HG03025 (cell line): Measurements from ENCODE around the gene PLEKHO2.

ENCODE experiments used
- ATAC-seq: cut with Tn5 transposase; IDR thresholded peaks from one replicate; pipeline ENCODE4 v1.9.1; 2021; ENCODE audit warnings: mild to moderate bottlenecking, moderate library complexity; ENCODE audit not compliant: unreplicated experiment, low FRiP score

PLEKHO2 gene

DNA sequence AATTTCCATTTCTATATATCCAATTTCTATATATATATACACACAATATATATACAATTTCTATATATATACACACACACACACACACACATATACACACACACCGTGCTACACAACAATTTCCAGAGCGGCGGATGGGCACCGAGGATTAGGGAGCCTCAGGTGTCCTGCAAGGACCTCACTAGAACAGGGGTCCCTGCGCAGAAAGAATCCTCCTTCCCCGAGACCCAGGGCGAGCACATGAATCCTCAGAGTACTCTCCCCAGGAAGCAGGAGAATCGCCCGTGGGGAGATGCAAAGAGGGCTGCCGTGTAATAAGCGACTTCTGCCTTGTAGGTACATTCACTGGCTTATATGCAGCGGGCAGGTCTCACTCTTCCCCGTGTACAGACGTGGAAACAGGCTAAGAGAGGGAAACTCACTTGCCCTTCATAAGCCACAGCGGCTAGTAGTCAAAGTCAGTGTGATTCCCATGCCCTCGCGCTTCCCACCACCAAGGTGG lies 16.7 kb upstream of the PLEKHO2 start:
- ATAC-seq, result no peak

DNA sequence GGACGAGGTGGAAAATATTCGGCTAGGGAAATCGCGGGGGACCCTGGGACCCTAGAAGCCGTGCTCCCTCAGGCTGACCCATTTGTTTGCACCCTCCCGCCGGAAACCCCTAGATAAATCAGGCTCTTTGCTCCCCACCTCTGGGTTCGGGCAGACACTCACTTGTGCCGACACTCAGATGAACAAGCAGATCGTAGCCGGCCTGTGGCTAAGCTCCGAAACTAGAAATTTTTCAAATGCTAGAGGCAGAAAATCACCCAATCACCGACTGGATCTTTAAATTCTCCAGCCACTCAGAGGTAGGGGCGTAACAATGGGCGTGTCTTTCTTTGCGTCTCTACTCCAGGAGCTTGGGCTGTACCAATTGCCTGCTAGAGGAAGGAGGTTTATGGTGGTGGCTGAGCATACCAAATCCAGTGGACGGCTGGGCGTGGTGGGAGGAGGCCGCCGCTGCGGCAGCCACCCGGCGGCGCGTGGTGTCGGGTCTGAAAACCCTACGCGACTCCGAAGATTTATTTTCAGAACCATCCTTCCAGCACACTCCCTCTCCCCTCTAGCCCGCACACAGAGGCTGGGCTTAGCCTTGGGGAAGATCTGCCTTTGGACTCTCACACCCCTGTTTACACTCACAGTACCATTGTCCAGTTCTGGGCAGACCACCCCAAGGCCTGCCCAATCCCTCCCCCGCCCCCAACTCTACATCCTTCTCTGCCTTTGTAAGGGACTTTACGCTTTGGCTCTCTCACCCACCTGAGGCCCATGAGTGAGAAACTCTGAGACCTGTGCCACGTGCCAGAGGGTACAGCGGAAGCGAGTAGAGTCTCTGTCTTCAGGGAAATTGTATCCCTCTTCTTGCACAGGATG lies 16.1 kb upstream of the PLEKHO2 start, which contains the start of gene PIF1:
Gene PIF1, minus strand, starts transcription at position 217 of the 864 bp plus-strand sequence. CDS start 1,312 bp downstream, outside the sequence.
- peak; percentile 74 for ATAC-seq

DNA sequence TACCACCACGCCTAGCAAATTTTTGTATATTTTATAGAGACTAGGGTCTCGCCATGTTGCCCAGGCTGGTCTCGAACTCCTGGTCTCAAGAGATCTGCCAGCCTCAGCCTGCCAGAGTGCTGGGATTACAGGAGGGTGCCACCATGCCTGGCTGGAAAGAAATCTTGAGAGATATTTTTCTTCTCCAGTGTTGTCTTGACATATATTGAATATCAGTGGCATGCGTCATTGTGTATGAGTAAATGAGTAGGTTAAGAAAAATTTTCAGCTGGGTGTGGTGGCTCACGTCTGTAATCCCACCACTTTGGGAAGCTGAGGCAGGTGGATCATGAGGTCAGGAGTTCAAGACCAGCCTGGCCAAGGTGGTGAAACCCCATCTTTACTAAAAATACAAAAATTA lies 12.7 kb upstream of the PLEKHO2 start:
- ATAC-seq, result no peak

DNA sequence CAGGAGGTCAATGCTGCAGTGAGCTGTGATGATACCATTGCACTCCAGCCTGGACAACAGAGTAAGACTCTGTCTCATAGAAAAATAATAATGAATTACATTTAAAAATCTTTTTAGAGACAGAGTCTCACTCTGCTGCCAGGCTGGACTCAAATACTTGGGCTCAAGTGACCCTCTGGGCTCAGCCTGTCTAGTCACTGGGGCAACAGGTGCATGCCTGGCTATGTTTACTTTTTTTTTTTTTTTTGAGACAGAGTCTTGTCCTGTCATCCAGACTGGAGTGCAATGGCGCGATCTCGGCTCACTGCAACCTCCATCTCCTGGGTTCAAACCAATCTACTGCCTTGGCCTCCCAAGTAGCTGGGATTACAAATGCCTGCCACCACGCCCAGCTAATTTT lies 8.0 kb upstream of the PLEKHO2 start:
- no peak for ATAC-seq

DNA sequence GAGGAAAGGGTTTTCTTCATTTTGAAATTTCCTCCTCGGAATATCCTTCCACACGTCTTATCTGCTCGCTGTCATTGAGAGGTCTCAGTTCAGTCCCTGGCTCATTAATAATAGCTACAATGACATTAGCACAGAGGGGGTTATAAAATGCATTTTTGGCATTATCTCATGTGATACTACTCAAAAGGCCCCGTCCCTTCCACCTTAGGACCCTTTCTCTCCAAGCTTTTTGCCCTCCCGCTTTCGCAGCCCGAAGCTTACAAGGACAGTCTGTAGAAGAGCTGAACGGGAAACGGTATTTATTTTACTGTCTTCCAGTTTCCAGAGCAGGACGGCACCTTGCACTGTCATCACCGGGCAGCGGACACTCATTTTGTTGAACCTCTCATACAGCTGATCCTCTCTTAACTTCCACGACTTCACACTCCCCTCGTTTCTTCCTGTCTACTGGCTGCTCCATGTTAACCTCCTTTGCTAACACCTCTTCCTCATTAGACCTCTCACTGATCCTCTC lies 5.6 kb upstream of the PLEKHO2 start:
- ATAC-seq, result no peak

DNA sequence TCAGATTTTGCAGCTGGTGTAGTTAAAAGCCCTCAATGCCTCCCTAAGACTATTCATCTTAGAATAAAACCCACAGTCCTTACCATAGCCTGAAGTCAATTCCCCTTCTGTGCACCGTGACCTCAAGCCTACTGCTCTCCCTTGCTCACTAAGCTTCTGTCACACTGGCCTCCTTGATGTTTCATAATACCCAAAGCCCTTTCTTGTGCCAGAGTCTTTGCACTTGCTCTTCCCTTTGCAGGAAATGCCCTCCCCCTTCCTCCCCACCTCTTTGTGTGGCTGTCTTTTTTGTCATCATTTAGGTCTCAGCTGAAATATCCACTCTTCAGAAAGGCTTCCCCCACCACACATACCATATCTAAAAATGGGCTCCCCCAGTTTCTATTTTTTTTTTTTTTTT lies 4.2 kb upstream of the PLEKHO2 start:
- ATAC-seq, result no peak

DNA sequence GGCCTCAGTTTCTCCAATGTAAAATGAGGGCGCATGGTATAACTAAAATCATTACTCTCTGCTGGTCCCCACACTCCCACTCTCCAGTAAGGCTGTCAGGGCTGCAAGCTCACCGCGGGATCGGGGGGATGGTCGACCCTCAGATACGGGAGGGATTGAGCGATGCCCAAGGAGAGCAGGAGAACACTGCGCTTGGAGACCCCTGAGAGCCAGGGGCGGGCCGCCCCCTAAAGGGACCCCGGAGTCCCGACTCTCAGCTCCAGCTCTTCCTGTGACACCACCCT lies 713 bp upstream of the PLEKHO2 start:
- ATAC-seq, result no peak

DNA sequence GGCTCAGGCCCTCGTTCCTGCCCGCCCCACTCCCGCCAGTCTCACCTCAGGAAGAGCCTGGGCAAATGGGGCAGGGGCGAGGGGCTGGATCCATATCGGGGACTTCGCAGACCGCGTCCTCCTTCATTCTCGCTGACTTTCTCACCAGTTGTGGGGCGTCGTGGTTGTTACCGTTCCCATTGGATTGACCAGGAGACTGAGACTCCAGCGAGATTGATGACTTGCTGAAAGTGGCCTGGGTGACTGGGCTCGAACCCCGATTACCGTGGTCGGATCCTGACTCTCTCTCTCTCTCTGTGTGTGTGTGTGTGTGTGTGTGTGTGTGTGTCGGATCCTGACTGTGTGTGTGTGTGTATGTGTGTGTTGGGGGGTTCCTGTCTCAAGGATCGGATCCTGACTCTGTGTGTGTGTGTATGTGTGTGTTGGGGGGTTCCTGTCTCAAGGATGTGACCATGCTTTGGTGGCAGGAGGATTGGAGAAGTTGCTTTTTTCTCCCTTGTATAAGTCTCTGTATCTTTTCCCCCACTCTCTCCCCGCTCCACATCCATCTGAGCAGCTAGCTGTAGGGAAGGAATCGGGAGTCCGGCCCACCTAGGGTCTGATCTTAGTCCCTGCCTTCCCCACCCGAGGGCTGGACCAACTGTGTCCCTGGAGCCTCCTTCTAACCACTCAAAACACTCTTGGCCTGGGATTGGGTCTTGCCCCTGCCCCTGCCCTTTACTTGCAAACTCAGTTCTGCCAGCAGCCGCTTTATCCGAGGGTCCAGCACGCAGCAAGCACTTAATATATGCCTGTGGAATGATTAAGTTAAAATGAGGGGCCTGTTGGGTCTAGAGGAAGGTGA lies 603 bp downstream of the PLEKHO2 start:
- no peak for ATAC-seq

DNA sequence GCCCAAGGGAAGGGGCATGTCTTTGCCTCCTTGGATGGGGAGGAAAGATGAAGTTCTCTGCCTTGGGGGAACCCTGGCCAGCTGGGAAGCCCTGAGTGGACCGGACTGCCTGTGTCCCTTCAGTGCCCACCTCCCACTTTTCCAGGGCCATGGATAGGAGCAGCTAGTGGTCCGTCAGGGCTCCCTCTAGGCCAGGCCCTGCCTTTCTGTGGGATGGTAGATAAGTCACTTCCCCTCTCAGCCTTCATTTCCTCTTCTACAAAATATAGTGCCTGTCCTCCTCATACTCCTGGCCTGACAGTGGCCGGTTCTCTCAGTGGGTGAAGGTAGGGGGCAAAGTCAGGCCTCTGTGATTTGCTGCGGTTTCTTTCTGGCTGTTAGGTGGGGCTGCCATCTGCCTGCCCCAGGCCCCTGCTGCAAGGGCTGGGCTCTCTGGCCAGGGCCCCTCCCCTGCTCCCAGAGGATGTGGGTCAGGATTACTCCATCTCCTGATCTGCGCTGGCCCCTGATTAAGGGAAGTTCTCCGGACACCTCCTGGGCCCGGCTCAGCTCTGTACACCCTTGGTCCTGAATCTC lies 1.4 kb downstream of the PLEKHO2 start:
- no peak for ATAC-seq

DNA sequence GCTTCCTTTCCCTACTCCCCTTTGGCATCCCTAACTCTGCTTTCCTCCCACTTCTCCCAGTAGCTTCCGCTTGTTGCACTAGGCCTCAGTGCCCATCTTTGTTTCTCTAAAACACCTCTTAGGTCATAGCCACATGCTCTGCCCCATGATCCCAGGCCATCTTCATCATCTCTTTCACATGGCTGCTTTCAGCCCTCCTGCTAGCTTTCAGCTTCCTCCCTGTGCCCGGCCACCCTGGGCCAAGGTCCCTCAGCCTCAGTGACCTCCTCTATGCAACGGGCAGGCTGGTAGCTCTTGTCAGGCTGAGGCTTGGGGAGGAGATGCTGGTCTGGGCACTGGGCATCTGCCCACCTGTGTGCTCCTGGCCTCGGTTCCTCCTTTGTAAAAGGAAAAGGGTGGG lies 2.3 kb downstream of the PLEKHO2 start:
- ATAC-seq, result no peak

DNA sequence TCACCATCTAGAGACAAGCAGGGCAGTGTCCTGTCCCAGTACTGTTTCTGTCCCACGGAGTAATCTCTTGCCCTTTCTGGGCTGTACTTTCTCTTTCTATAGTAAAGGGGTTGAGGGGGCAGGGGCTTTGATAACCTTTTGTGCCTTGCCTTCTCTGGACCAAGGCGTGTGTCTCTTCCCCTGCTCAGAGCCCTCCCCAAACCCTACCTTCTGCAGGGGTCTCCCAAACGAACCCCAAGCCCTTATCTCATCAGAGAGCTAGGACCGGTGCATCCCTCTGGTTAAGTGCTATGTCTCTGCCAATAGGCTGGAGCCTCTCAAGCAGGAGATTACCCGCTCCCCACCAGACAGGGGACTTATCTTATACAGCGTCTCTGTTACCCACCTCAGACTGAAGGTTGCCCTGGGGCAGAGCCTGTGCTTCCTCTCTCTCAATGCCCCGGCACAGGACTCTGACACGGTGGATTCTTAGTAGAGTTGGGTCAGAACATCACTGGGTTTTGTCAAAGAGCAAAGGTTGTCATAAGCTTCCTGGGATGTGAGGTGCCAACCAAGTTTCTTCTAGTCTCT lies 2.9 kb downstream of the PLEKHO2 start:
- ATAC-seq, result no peak

DNA sequence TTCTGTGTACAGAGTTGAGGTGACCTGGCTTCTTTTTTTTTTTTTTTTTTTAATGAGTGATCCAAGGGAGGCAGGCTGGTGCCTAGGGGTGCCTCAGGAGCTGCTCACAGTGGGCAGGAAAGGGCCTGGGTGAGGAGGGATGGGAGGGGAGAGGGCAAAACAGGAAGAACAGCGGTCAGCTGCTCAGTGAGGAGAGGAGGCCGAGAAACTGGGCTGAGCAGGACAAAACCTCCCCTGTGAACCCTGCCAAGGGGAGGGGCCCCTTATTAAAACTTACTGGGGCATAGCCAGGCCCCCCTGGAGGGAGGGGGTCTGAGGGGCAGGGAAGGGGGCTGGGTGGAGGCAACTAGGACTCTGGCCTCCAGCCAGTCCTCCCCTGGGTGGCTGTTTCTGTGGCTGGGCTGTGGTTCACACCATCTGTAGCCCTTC lies 3.5 kb downstream of the PLEKHO2 start:
- ATAC-seq, result no peak

DNA sequence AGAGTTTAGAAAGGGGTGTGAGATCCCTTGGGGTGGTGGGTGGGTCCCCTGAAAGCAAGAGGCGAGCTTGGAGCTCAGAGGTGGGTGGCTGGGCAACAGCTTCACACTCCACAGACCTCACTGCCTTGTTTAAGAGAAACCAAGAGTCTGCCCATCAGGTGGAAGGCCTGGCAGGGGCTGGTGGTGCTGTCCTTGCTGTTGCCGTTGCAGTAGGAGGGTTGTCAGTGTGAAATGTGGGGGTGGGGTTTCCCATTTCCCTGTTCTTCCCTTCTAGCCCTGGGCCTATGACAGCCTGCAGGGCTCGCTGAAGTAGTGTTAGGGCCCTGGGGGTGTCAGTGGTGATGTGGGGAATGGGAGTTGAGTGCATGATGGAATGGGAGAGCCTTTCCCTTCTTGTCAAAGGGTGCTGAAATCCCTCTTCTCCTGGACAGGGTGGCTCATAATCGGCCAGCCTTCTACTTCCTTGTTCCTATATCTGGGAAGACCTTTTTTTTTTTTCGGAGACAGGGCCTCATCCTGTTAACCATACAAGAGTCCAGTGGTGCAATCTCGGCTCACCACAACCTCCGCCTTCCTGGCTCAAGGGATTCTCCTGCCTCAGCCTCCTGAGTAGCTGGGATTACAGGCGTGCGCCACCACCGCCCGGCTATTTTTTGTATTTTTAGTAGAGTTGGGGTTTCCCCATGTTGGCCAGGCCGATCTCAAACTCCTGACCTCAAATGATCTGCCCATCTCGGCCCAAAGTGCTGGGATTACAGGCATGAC lies 4.3 kb downstream of the PLEKHO2 start:
- ATAC-seq, result no peak

DNA sequence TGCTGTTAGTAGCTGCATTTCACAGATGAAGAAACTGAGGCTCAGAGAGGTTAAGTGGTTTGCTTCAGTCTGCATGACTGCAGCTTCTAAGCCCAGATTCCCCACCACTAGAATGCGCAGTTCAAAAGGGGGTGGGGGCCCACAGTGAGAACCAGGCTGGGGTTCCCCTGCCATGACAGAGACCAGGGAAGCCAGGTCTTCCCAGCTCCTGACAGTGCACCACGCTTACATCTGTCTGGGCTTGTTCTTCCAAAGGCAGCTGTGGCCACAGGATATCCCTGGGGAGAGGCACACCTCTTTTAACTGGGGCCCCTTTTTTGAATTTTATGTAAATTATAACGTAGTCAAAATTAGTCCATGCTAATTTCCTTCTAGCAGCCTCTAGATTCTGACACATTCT lies 5.3 kb downstream of the PLEKHO2 start:
- no peak for ATAC-seq

DNA sequence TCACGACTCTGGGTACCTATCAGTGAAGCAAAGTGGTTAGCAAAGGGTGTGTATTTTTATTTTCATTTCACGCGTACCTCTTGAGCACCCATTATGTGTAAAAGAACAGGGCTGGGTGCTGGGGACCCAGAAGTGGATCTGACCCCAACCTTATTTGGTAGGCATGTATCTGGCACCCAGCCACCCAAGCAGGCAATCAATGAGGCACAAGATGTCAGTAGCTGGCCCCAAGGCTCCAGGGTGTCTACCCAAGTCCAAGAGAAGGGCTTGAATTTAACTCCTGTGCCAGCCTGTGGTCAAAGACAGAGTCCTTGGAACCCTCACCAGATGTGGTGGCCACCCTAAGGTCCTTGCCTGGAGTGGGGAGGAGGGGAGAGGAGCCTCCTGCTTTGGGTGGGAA lies 5.7 kb downstream of the PLEKHO2 start:
- no peak for ATAC-seq

DNA sequence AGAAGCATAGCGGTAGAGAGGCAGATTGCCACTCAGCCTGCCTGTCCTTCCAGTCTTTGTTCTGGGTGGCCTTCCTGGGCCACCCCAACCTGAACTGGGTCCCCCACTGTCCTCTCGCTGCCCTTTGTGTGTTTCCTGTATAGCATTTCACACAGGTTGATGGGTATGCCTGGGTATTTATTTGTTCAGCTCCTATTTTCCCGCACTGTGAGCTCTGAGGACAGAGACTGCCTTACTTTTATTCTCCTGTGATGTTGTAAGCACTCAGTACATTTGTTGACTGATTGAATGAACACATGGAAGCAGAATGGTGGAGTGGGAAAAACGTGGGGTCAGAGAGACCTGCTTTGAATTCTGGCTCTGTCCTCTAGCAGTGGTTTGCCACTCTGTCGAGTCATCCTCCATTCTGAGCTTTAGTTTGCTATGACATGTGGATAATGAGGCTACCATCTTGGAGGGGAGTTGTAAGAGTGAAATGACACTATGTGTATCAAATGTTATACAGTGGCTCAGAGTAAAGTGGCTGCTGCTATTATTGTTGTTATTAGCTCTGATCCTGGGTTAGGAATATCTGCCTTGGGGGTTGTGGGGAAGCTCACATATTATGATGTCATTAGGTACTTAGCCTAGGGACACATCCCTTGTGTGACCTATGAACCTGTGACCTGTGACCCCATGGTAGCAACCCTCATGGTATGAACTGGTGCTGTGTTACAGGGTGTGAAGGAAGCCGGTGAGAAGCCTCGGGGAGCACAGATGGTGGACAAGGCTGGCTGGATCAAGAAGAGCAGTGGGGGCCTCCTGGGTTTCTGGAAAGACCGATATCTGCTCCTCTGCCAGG lies 6.4 kb downstream of the PLEKHO2 start:
- ATAC-seq, result no peak

DNA sequence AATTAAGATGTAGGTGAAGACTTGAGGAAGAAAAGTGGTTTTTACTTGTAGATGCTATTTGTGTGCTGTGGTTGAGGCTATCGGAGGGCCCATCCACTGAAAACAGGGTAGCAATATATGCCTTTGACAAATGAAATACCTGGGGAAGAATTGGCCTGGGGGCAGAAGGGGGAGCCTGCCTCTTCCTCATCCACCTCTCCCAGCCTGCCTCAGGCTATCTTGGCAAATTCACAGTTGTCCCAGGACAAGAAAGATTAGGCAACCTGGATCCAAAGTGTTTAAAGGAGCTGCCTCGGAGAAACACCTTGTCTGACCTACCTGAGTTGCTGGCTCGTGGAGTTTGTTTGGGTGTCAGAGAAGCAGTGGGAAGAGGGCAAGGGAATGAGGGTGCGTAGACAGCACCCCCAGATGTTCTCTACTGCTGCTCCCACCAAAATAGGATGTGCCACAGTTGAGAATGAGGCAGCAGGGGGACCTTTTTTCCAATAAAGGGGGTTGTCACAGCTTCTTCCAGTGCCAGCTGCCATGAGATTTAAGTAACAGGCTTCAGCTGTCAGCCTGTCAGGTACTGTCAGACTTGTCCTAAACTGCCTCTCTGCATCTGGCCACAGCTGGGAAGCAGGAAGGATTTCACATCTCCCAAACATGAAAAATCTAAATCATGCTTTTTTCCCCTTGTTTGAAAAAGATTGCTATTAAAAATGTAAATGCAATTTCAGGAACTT lies 9.2 kb downstream of the PLEKHO2 start:
- no peak for ATAC-seq

DNA sequence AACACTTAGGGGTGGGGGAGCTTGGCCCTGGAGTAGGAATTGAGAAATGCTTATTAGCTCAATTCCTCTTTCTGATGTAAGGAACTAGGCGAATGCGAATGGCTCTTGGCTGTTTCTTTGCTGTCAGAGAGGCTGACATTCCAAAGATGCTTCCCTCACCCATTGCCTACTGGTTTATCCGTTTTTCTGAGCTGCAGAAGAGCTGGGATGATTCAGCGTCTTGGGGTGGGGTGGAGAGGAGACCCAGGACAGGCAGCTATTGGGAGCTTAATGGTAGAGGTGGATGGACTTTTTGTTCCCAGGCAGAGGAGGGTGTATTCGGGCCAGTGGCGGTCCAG lies 9.8 kb downstream of the PLEKHO2 start:
- no peak for ATAC-seq

DNA sequence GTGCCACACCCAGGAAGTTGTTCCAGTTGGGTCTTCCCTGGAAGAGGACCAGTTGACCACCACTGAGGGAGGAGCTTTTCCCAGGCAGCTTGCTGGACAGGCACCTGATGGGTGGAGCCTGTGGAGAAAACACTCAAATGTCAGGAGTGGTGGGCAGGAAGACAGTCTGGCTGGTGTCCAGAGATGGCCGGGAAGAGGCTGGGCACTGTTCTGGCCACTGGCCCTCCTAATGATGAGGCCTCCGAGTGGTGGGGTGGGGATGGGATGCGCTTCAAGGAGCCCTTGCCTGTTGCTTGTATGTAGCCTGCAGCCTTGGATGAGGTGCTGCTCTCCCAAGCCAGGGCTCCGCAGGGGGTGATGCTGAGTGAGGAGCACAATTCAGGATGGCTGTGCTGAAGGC lies 12.3 kb downstream of the PLEKHO2 start:
- ATAC-seq, result no peak
